Parathyroid adenoma (tissue), 2 donors: ENCODE results near the gene CKLF.

Experiments
- H2AFZ ChIP-seq: fragments of 300-600 bp; sonication (generic); one replicate; pipeline ENCODE4 v1.7.0; 2017; ENCODE audit warnings: antibody characterized with exemption, mild to moderate bottlenecking
- H3K27ac ChIP-seq: fragments of 300-600 bp; sonication (generic); one replicate; pipeline ENCODE4 v1.7.0; 2017
- H3K27me3 ChIP-seq: fragments of 300-600 bp; sonication (generic); one replicate; pipeline ENCODE4 v1.7.0; 2017; ENCODE audit warnings: low read length; ENCODE audit not compliant: control insufficient read depth, insufficient read depth
- H3K36me3 ChIP-seq: fragments of 300-600 bp; sonication (generic); one replicate; pipeline ENCODE4 v1.7.0; 2017; ENCODE audit warnings: low read length; ENCODE audit not compliant: control insufficient read depth, insufficient read depth
- H3K4me1 ChIP-seq: fragments of 300-600 bp; sonication (generic); one replicate; pipeline ENCODE4 v1.7.0; 2017; ENCODE audit warnings: control low read depth
- H3K4me2 ChIP-seq: fragments of 300-600 bp; sonication (generic); one replicate; pipeline ENCODE4 v1.7.0; 2017; ENCODE audit warnings: low read length
- H3K4me3 ChIP-seq: fragments of 300-600 bp; sonication (generic); one replicate; pipeline ENCODE4 v1.7.0; 2017; ENCODE audit warnings: low read depth, low read length
- H3K79me2 ChIP-seq: fragments of 300-600 bp; sonication (generic); one replicate; pipeline ENCODE4 v1.7.0; 2017; ENCODE audit warnings: control low read depth
- H3K9ac ChIP-seq: fragments of 300-600 bp; sonication (generic); one replicate; pipeline ENCODE4 v1.7.0; 2017; ENCODE audit warnings: mild to moderate bottlenecking
- H3K9me3 ChIP-seq: fragments of 300-600 bp; sonication (generic); one replicate; pipeline ENCODE4 v1.7.0; 2017; ENCODE audit warnings: low read length; ENCODE audit not compliant: control insufficient read depth
- TF ChIP-seq, protein P1 (sequence below): fragments of 300-600 bp; sonication (generic); IDR thresholded peaks from one replicate; pipeline ENCODE4 v1.7.0; 2017; ENCODE audit warnings: antibody characterized with exemption, mild to moderate bottlenecking
- donor health status: primary hyperparathyroidism.

Gene CKLF

DNA sequence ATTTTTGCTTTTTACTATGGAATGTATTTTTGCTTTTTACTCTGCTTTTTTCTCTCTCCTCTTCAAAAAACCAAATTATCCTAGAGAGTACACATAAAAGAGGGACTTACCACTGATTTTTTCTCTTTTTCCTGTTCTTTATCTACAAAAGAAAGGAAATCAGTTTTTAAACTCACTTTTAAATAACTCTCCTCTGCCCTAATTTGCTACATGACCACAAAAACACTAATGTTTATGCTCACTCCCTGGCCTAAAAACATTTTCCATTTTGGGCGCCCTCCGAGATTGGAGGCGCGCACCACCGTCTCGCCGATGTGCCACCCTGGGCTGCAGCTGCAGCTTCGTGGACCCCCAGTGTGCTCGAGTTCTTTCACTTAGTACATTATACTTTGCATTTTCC lies 3.5 kb upstream of the CKLF start:
- Histone ChIP-seq H3K4me3 (peak overlapping the region; percentile 78), H3K79me2 (peaks cover 6% of the 10 kb centered on the region), H3K36me3 (no peaks in the 10 kb centered on the region), H2AFZ (peak overlapping the region; percentile 93), H3K9ac (peak overlapping the region; percentile 64), H3K4me1 (peaks cover 15% of the 10 kb centered on the region), H3K27ac (peak overlapping the region; percentile 83), H3K4me2 (peak overlapping the region; percentile 97), H3K9me3 (no peaks in the 10 kb centered on the region), H3K27me3 (no peaks in the 10 kb centered on the region)
- TF ChIP-seq, protein P1, sequence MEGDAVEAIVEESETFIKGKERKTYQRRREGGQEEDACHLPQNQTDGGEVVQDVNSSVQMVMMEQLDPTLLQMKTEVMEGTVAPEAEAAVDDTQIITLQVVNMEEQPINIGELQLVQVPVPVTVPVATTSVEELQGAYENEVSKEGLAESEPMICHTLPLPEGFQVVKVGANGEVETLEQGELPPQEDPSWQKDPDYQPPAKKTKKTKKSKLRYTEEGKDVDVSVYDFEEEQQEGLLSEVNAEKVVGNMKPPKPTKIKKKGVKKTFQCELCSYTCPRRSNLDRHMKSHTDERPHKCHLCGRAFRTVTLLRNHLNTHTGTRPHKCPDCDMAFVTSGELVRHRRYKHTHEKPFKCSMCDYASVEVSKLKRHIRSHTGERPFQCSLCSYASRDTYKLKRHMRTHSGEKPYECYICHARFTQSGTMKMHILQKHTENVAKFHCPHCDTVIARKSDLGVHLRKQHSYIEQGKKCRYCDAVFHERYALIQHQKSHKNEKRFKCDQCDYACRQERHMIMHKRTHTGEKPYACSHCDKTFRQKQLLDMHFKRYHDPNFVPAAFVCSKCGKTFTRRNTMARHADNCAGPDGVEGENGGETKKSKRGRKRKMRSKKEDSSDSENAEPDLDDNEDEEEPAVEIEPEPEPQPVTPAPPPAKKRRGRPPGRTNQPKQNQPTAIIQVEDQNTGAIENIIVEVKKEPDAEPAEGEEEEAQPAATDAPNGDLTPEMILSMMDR: no peak

DNA sequence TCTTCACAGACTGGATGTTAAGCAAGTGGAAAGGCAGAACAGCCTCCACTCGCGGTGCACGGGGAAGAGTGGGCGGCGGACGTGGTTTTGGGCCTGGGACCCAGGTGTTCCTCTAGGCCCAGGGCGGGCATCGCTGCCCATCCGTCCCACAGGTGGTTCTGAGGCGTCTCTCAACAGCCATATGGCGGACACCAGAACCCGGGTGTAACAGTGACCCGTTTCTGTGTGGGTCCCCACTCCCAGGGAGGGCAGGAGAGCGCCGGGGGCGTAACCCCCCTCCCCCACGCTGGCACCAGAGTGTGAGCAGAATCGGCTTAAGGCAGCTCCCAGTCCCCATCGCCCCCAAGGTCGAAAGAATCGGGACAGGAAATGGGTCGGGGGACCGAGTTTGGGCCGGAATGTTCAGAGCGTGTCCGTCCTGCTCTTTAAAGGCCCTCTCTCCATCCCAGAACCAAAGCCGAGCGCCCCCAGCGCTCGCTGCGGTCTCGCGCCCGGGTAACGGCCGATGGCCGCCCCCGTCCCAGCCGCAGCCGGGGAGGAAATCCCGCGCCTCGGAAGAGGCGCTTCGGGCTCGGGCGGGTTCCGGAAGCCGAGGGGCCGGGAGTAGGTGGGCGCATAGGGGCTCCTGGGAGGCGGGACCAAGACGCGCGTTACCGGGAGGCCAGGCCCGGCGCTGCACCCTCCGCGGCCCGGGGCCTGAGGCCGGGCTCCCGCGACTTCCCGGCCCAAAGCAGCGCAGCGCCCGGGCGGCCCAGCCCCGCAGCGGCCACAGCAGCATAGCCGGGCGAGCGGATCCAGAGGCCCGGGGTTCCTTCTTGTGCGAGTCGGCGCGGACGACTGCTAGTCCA lies 2.9 kb upstream of the CKLF start, which contains the start of gene TK2:
TK2 (minus strand) TSS at position 839 of the 848 bp plus-strand sequence; CDS start at position 778, 61 bp downstream.
- Histone ChIP-seq H3K27ac (peak within 1 kb of the TSS; percentile 83), H2AFZ (peak within 1 kb of the TSS; percentile 93), H3K79me2 (peaks cover 6% of the 10 kb centered on the region), H3K9me3 (no peaks in the 10 kb centered on the region), H3K4me1 (peaks cover 15% of the 10 kb centered on the region), H3K27me3 (no peaks in the 10 kb centered on the region), H3K9ac (peak within 1 kb of the TSS; percentile 64), H3K4me2 (peak within 1 kb of the TSS; percentile 97), H3K36me3 (no peaks in the 10 kb centered on the region), H3K4me3 (peak within 1 kb of the TSS; percentile 78)
- TF ChIP-seq, protein P1: peak; percentile 39

DNA sequence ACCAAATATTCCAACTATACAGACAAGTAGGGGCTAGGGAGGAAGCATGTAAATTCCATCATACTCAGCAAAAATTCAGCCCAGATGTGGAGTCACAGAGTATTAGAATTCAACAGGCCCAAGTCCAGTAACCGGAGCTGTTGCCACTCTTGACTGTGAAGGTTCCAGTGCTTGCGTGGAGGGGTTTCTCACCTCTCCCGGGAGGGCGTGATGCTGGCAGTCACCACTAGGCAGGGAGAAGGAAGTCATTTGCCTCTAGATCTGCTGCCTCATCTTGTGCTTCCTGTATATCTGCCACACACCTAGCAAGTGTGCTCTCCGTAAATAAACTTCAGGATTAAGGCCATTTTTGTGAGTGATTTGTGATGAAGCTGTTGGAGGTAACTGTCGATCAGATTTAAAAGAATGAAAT lies 1.0 kb upstream of the CKLF start:
- TF ChIP-seq, protein P1: no peak
- Histone ChIP-seq H3K79me2 (peaks cover 6% of the 10 kb centered on the region), H3K27me3 (no peaks in the 10 kb centered on the region), H3K27ac (peak overlapping the region; percentile 8), H3K4me1 (peaks cover 15% of the 10 kb centered on the region), H3K36me3 (no peaks in the 10 kb centered on the region), H3K4me2 (no peak overlapping the region), H2AFZ (peak overlapping the region; percentile 97), H3K9me3 (no peaks in the 10 kb centered on the region), H3K4me3 (no peak overlapping the region), H3K9ac (no peak overlapping the region)

DNA sequence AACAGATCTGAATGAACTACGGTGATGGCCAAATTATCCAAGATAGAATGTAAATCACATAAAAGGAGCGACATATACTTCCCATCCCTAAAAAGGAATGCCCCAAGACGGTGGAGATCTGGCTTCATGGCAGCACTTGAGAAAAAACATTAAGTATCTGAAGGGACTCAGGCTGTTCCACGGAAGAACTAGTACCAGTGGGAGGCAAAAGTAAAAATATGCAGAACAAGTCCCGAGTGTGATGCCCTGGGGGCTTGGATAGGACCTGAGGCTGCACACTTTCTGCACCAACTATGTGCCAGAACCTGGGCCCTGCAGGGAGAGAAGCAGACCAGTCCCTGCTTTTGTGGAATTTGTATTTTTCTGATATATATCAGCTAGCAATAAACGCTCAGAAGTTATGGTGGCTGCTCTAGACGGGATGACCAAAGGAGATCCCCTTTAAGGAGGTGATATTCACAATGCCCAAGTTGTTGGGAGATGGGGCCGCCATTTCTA lies 539 bp upstream of the CKLF start:
- Histone ChIP-seq H3K4me1 (peaks cover 15% of the 10 kb centered on the region), H3K27me3 (no peaks in the 10 kb centered on the region), H2AFZ (peak overlapping the region; percentile 97), H3K9me3 (no peaks in the 10 kb centered on the region), H3K79me2 (peaks cover 6% of the 10 kb centered on the region), H3K36me3 (no peaks in the 10 kb centered on the region), H3K4me3 (peak overlapping the region; percentile 70), H3K9ac (no peak overlapping the region), H3K27ac (peak overlapping the region; percentile 87), H3K4me2 (peak overlapping the region; percentile 76)
- TF ChIP-seq, protein P1: no peak
